Loucy (cell line): Measurements from ENCODE around the gene MCU.
"Not testable (repeated sequence)": the region's sequence is repeated elsewhere in the genome, so short reads cannot be mapped to it uniquely, and the experiment has no call there.

Experiments used
- H2AFZ ChIP-seq: fragments of 200-600 bp; sonication (generic); 2 replicates; pipeline ENCODE4 v1.6.0; 2016; ENCODE audit warnings: antibody characterized with exemption, mild to moderate bottlenecking, low read length, moderate library complexity
- H3F3A ChIP-seq: fragments of 200-600 bp; 2 replicates; pipeline ENCODE4 v1.6.0; 2016; ENCODE audit warnings: antibody characterized with exemption, low read depth, mild to moderate bottlenecking
- H3K27me3 ChIP-seq: fragments of 200-600 bp; sonication (generic); 2 replicates; pipeline ENCODE4 v1.6.1; 2014; ENCODE audit warnings: low read length, mild to moderate bottlenecking; ENCODE audit not compliant: insufficient read depth, poor library complexity, severe bottlenecking
- H3K36me3 ChIP-seq: fragments of 200-600 bp; sonication (generic); 2 replicates; pipeline ENCODE4 v1.6.1; 2016; ENCODE audit warnings: low read length; ENCODE audit not compliant: insufficient read depth
- H3K4me1 ChIP-seq: fragments of 200-600 bp; sonication (generic); 2 replicates; pipeline ENCODE4 v1.5.1; 2014; ENCODE audit warnings: low read length, mild to moderate bottlenecking; ENCODE audit not compliant: insufficient read depth, poor library complexity, severe bottlenecking
- H3K4me2 ChIP-seq: fragments of 200-600 bp; sonication (generic); 2 replicates; pipeline ENCODE4 v1.6.0; 2014; ENCODE audit warnings: antibody characterized with exemption, low read length, low read depth, mild to moderate bottlenecking; ENCODE audit not compliant: poor library complexity, severe bottlenecking
- H3K4me3 ChIP-seq: fragments of 200-600 bp; sonication (generic); 2 replicates; pipeline ENCODE4 v1.5.1; 2014; ENCODE audit warnings: low read length, mild to moderate bottlenecking, mixed read lengths; ENCODE audit not compliant: poor library complexity, severe bottlenecking
- H3K79me2 ChIP-seq: fragments of 200-600 bp; sonication (generic); 2 replicates; pipeline ENCODE4 v1.6.1; 2014; ENCODE audit warnings: low read length; ENCODE audit not compliant: insufficient read depth
- H3K9ac ChIP-seq: fragments of 200-600 bp; sonication (generic); 2 replicates; pipeline ENCODE4 v1.6.0; 2014; ENCODE audit warnings: mild to moderate bottlenecking, low read depth, low read length, moderate library complexity; ENCODE audit not compliant: poor library complexity, severe bottlenecking
- H3K9me2 ChIP-seq: fragments of 200-600 bp; sonication (generic); replicated peaks from 2 replicates; pipeline ENCODE4 v1.6.1; 2016; ENCODE audit warnings: low read depth, low read length, mixed read lengths
- H3K9me3 ChIP-seq: fragments of 200-600 bp; sonication (generic); 2 replicates; pipeline ENCODE4 v1.6.1; 2014; ENCODE audit warnings: mild to moderate bottlenecking, antibody characterized with exemption, low read length, low read depth; ENCODE audit not compliant: insufficient read depth
- H4K20me1 ChIP-seq: fragments of 200-600 bp; sonication (generic); 2 replicates; pipeline ENCODE4 v1.6.0; 2014; ENCODE audit warnings: antibody characterized with exemption, low read length, mild to moderate bottlenecking; ENCODE audit not compliant: insufficient read depth, poor library complexity, severe bottlenecking
- CTCF ChIP-seq: fragments of 200-600 bp; sonication (generic); conservative IDR thresholded peaks from 2 replicates; pipeline ENCODE4 v1.5.1; 2014; ENCODE audit warnings: mild to moderate bottlenecking, antibody characterized with exemption, low read length
- EZH2phosphoT487 ChIP-seq: fragments of 200-600 bp; IDR thresholded peaks from 2 replicates; pipeline ENCODE4 v1.6.1; 2018; ENCODE audit warnings: antibody characterized with exemption, mild to moderate bottlenecking, moderate library complexity, borderline replicate concordance

Gene MCU

GRCh38 chr10:72899545-72899944, 207.6 kb downstream of the MCU start:
- Histone ChIP-seq H3K9me2 (no peaks in the 10 kb centered on the region), H3K36me3 (no peaks in the 10 kb centered on the region), H3K4me1 (no peaks in the 10 kb centered on the region), H3K79me2 (no peaks in the 10 kb centered on the region), H3K27me3 (no peaks in the 10 kb centered on the region), H3K4me3 (no peak overlapping the region), H3K4me2 (no peak overlapping the region), H3K9ac (no peak overlapping the region), H3F3A (no peaks in the 10 kb centered on the region), H4K20me1 (no peaks in the 10 kb centered on the region), H2AFZ (no peak overlapping the region), H3K9me3 (no peaks in the 10 kb centered on the region)
- no peak for TF ChIP-seq EZH2phosphoT487
- no peak for TF ChIP-seq CTCF

- not testable (repeated sequence) for H3K4me1 ChIP-seq, H3F3A ChIP-seq, H3K4me3 ChIP-seq, H3K9ac ChIP-seq, H4K20me1 ChIP-seq, H3K9me3 ChIP-seq, H3K79me2 ChIP-seq, H3K4me2 ChIP-seq, H3K9me2 ChIP-seq, H3K27me3 ChIP-seq, H2AFZ ChIP-seq, H3K36me3 ChIP-seq
Measured at GRCh38 chr10:72903941-72904446, 212.1 kb downstream of the MCU start.

GRCh38 chr10:72904806-72905205, 212.9 kb downstream of the MCU start:
- no peak overlapping the region for H3K9ac ChIP-seq
- H3K36me3 ChIP-seq = no peaks in the 10 kb centered on the region
- no peaks in the 10 kb centered on the region for H3K9me3 ChIP-seq
- H3K79me2 ChIP-seq = no peaks in the 10 kb centered on the region
- H2AFZ ChIP-seq = no peak overlapping the region
- no peaks in the 10 kb centered on the region for H3F3A ChIP-seq
- H3K27me3 ChIP-seq = no peaks in the 10 kb centered on the region
- H4K20me1 ChIP-seq = no peaks in the 10 kb centered on the region
- no peak overlapping the region for H3K4me3 ChIP-seq
- no peaks in the 10 kb centered on the region for H3K9me2 ChIP-seq
- no peak overlapping the region for H3K4me2 ChIP-seq
- H3K4me1 ChIP-seq = no peaks in the 10 kb centered on the region
- TF ChIP-seq CTCF (no peak), EZH2phosphoT487 (no peak)

- Histone ChIP-seq H3K4me2 (no peak overlapping the region), H2AFZ (no peak overlapping the region), H4K20me1 (no peaks in the 10 kb centered on the region), H3K79me2 (no peaks in the 10 kb centered on the region), H3K27me3 (no peaks in the 10 kb centered on the region), H3K9me3 (no peaks in the 10 kb centered on the region), H3K4me1 (no peaks in the 10 kb centered on the region), H3K4me3 (no peak overlapping the region), H3K36me3 (no peaks in the 10 kb centered on the region), H3K9ac (no peak overlapping the region), H3F3A (no peaks in the 10 kb centered on the region), H3K9me2 (no peaks in the 10 kb centered on the region)
- TF ChIP-seq CTCF = no peak
- no peak for TF ChIP-seq EZH2phosphoT487
Measured at GRCh38 chr10:72906446-72906845, 214.5 kb downstream of the MCU start.
